Rectal smooth muscle tissue (tissue), 1 donor: ENCODE results near the gene SLC7A10.
"Not testable (repeated sequence)": the region's sequence is repeated elsewhere in the genome, so short reads cannot be mapped to it uniquely, and the experiment has no call there.

Experiments used
- H3K27ac ChIP-seq: one replicate; pipeline ENCODE4 v1.7.0; 2013; ENCODE audit warnings: low read depth, low read length, inconsistent platforms
- H3K27me3 ChIP-seq: one replicate; pipeline ENCODE4 v1.7.0; 2013; ENCODE audit warnings: low read length; ENCODE audit not compliant: control insufficient read depth, insufficient read depth
- H3K36me3 ChIP-seq: one replicate; pipeline ENCODE4 v1.7.0; 2013; ENCODE audit warnings: low read length; ENCODE audit not compliant: control insufficient read depth, insufficient read depth
- H3K4me1 ChIP-seq: one replicate; pipeline ENCODE4 v1.7.0; 2013; ENCODE audit warnings: low read length; ENCODE audit not compliant: control insufficient read depth, insufficient read depth
- H3K4me3 ChIP-seq: one replicate; pipeline ENCODE4 v1.7.0; 2013; ENCODE audit warnings: low read length
- H3K9ac ChIP-seq: one replicate; pipeline ENCODE4 v1.7.0; 2013; ENCODE audit warnings: low read length

SLC7A10 gene

DNA sequence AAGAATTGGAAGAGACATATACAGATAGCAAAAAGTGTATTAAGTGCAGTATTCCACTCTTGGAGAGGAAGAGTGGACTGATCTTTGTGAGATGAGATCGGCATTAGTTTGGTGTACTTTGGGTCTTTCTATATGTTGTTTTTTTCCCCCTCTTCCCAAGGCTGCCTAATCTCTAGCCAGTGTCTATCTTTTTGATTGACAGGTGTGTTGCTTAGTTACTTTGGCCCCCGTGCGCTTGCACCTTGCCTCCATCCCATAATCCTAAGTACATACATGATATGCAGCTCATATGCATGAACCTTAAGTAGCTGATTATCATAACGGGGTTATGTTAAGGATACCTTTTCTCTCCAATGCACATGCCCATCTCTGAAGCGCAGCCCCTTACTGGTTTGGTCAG is 4.3 kb upstream of the SLC7A10 start:
- Histone ChIP-seq H3K36me3 (no peaks in the 10 kb centered on the region), H3K4me3 (no peak overlapping the region), H3K27me3 (peaks cover 16% of the 10 kb centered on the region), H3K4me1 (no peaks in the 10 kb centered on the region), H3K9ac (no peak overlapping the region), H3K27ac (no peak overlapping the region)

DNA sequence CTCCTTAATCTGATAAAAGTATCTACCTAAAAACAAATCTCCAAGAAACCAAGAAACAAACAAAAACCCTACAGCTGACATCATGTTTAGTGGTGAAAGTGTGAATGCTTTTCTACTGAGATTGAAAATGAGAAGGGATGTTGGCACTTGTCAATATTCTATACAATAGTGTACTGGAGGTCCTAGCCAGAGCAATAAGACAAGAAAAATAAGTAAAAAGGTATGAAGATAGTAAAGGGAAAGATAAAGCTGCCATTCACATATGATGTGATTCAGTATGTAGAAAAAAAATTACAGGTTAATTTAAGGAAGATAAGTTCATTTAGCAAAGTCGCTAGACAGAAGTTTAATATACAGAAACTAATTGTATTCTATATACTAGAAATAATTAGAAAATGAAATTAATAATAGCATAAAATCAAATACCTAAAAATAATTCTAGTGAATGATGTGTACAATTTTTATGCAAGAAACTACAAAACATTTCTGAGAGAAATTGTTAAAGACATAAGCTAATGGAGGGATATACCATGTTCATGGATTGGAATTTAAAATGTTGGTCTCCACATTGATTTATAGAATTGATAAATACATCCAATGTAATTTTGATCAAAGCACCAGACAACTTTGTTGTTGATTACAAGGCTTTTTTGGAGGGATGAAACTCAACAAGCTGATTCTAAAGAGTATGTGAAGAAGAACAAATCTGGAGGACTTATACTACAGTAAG is 2.4 kb upstream of the SLC7A10 start:
- Histone ChIP-seq H3K27ac (no peak overlapping the region), H3K4me3 (no peak overlapping the region), H3K36me3 (no peaks in the 10 kb centered on the region), H3K4me1 (no peaks in the 10 kb centered on the region), H3K27me3 (peaks cover 30% of the 10 kb centered on the region), H3K9ac (no peak overlapping the region)

- H3K4me1 ChIP-seq, result no peaks in the 10 kb centered on the region
- H3K36me3 ChIP-seq, result no peaks in the 10 kb centered on the region
- H3K27me3 ChIP-seq, result peaks cover 30% of the 10 kb centered on the region
- H3K4me3 ChIP-seq, result no peak overlapping the region
- no peak overlapping the region for H3K9ac ChIP-seq
- no peak overlapping the region for H3K27ac ChIP-seq
These were observed 1.6 kb upstream of the SLC7A10 start for GRCh38 chr19:33227242-33227650.

DNA sequence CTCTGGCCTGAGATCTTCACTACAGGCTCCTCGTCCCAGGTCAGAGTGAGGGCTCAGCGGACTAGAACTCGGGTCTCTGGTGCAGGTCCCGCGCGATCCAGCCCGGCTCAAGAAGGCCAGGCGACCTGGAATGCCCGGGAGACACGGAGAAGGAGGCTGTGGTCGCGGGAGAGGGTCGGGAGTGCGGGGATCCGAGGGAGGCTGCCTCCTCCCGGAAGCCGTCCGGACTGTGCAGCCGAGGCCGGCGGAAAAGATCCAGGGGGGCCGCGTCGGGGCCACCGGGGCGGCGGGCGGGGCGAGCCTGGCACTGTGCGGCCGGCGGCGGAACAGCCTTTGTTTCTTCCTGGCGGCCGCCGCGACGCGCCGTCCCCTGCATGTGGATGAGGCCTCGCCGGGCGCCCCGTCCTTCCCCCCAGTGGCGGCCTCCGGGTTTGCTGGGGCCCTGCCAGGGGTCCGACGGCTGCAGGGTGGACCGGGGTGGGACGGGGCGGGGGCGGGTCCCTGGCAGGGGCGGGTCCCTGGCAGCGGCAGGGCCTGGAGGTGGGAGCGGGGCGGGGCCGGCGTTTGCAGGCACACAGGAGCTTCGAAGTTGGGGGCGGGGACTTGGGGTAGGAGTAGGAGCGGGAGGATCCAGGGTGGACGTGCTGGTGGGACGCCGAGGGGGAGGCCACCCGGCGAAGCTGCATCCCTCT is 1.0 kb upstream of the SLC7A10 start:
- H3K9ac ChIP-seq, result no peak overlapping the region
- H3K27me3 ChIP-seq, result peaks cover 30% of the 10 kb centered on the region

GRCh38 chr19:33224694-33225457 is 774 bp downstream of the SLC7A10 start:
- H3K4me3 ChIP-seq, result no peak overlapping the region
- peaks cover 34% of the 10 kb centered on the region for H3K27me3 ChIP-seq
- no peak overlapping the region for H3K9ac ChIP-seq
- no peaks in the 10 kb centered on the region for H3K4me1 ChIP-seq
- no peak overlapping the region for H3K27ac ChIP-seq
- no peaks in the 10 kb centered on the region for H3K36me3 ChIP-seq

More for the DNA sequence above, 1.0 kb upstream of the SLC7A10 start:
- Histone ChIP-seq H3K4me3 (no peak overlapping the region), H3K27ac (no peak overlapping the region), H3K4me1 (no peaks in the 10 kb centered on the region), H3K36me3 (no peaks in the 10 kb centered on the region)

GRCh38 chr19:33222255-33222654 is 3.4 kb downstream of the SLC7A10 start:
- H3K36me3 ChIP-seq, H3K4me3 ChIP-seq, H3K9ac ChIP-seq, H3K27ac ChIP-seq, H3K4me1 ChIP-seq: not testable (repeated sequence)
- H3K27me3 ChIP-seq, result peaks cover 35% of the 10 kb centered on the region

DNA sequence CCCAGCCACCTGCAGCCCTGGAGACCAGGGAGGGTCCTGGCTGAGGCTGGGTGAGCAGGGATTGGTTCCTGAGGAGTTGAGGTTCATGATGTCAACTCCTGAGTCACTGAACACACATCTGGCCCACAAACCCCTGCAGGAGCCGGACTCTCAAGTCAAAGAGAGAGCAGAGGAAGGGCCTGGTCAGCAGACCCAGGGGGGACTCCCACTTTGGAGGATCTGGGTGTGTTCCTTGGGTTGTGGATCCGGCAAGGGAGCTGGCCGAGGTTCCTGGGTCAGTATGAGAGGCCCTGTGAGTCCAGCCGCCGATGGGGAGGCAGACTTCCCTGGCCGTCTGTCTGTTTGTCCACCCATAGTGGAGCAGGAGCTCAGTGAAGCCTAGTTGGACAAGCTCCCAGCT is 4.0 kb downstream of the SLC7A10 start:
- Histone ChIP-seq H3K27me3 (peaks cover 35% of the 10 kb centered on the region), H3K4me3 (no peak overlapping the region), H3K9ac (no peak overlapping the region), H3K27ac (no peak overlapping the region), H3K36me3 (no peaks in the 10 kb centered on the region), H3K4me1 (no peaks in the 10 kb centered on the region)

GRCh38 chr19:33220735-33221134 is 4.9 kb downstream of the SLC7A10 start:
- Histone ChIP-seq H3K27me3 (peaks cover 27% of the 10 kb centered on the region), H3K36me3 (no peaks in the 10 kb centered on the region), H3K4me1 (no peaks in the 10 kb centered on the region)

DNA sequence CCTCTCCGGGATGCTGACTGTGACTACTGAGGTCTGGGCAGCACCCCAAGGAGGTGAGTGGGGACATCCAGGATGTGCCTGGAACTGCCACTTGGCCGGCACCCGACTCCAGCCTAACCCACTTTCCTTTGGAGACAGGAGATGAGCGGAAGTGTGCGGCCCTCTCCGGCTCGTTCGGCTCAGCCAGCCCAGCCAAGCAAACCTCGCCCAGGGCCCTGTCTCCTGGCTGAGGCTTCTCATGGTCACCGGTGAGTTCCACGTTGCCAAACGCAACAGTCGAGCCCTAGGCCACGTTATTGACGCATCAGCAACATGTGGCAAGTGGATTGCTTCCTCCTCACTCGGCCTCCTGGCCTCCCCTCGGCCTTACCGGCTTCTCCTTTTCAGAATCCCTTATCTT is 5.5 kb downstream of the SLC7A10 start:
- Histone ChIP-seq H3K27ac (no peak overlapping the region), H3K4me1 (no peaks in the 10 kb centered on the region), H3K36me3 (no peaks in the 10 kb centered on the region), H3K9ac (no peak overlapping the region), H3K27me3 (peaks cover 23% of the 10 kb centered on the region), H3K4me3 (no peak overlapping the region)

More at GRCh38 chr19:33220735-33221134, 4.9 kb downstream of the SLC7A10 start:
- Histone ChIP-seq H3K27ac (no peak overlapping the region), H3K9ac (no peak overlapping the region), H3K4me3 (no peak overlapping the region)

DNA sequence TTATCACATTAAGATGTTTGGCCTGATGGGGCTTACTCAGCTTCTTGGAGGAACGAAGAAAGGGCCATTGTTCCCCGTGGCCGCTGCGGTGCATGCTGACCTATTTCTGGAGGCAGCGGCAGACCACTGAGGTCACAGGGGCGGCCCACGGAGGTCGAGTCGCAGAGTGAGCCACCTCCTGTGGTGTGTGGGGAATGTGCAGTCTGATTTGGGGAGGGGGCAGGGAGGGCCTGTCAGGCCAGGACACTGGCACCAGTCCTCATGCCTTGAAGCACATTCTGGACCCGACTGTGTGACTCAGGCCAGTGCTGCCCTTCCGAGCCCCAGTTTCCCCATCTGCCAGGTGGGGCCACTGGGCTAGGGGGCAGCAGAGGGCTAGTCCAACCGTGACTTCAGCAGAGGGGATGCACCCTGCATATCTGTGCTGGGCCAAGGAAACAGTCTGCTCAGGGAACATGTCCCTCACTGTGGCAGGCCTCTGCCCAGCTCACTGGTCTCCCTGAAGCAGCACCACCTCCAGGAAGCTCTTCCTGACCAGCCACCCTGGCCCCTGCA is 6.3 kb downstream of the SLC7A10 start:
- Histone ChIP-seq H3K9ac (no peak overlapping the region), H3K36me3 (no peaks in the 10 kb centered on the region), H3K4me1 (no peaks in the 10 kb centered on the region), H3K27ac (no peak overlapping the region), H3K27me3 (peaks cover 15% of the 10 kb centered on the region), H3K4me3 (no peak overlapping the region)

GRCh38 chr19:33217881-33218280 is 7.8 kb downstream of the SLC7A10 start:
- no peaks in the 10 kb centered on the region for H3K4me1 ChIP-seq
- no peak overlapping the region for H3K9ac ChIP-seq
- peaks cover 8% of the 10 kb centered on the region for H3K27me3 ChIP-seq
- no peaks in the 10 kb centered on the region for H3K36me3 ChIP-seq
- H3K4me3 ChIP-seq, result no peak overlapping the region
- no peak overlapping the region for H3K27ac ChIP-seq

DNA sequence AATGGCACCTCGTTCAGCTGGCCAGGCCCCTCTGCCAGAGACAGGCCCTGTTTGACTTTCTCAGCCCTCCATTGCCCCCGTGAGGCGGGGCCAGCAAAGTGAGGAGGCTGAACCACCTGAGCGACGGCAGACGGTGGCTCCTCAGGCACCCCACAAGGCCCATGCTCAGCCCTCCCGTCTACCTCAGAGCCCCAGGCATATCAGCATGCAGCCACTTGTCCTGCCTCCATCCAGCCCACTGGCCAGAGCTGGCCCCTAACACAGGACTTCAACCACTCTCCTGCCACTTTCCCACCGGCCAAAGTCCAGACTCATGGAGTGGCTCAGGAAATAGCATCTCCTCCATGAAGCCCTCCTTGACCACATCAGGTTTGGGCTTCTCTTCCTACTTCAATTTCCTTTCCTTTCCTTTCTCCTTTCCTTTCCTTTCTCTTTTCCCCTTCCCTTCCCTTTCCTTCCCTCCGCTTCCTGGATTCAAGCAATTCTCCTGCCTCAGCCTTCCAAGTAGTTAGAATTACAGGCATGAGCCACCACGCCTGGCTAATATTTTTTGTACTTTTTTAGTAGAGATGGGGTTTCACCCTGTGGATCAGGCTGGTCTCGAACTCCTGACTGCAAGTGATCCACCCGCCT is 9.3 kb downstream of the SLC7A10 start:
- Histone ChIP-seq H3K27ac (no peak overlapping the region), H3K4me1 (no peaks in the 10 kb centered on the region), H3K4me3 (no peak overlapping the region), H3K36me3 (no peaks in the 10 kb centered on the region), H3K27me3 (peaks cover 8% of the 10 kb centered on the region), H3K9ac (no peak overlapping the region)
